GM12872 (cell line): Measurements from ENCODE around the gene MAP7D3.
A peak's percentile ranks its signal among the peaks of the same experiment; 100 is the strongest.

Experiments used
- CTCF ChIP-seq: IDR thresholded peaks from 3 replicates; pipeline ENCODE4 v1.5.1; 2011; ENCODE audit warnings: low read depth, mild to moderate bottlenecking, low read length, moderate library complexity; ENCODE audit not compliant: insufficient read depth

MAP7D3 gene

GRCh38 chrX:136182414-136182813, 68.8 kb downstream of the MAP7D3 start:
- TF ChIP-seq CTCF: no peak

- TF ChIP-seq CTCF: no peak
Observed at GRCh38 chrX:136179133-136179532, 72.1 kb downstream of the MAP7D3 start.

DNA sequence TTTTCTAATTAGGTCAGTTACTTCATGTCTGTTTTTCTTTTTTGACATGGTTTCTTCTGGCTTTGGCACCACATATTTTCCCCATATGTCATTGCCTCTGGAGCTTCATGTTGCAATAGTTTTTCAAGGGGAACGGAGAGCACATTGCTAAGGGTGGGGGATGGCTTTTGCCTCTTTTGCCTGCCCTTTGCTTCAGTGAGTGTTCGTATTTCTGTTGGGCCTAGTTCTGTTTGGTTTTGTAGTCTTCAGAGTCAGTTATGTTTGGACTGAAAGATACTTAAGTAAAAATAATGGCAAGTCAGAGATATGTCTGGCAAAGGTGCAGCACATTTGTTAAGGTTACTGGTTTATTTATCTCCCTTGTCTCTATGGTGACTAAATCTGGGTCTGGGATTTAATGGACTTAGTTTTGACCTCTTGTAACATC, 74.8 kb downstream of the MAP7D3 start:
- TF ChIP-seq CTCF: no peak

GRCh38 chrX:136171420-136171819, 79.8 kb downstream of the MAP7D3 start:
- no peak for TF ChIP-seq CTCF

GRCh38 chrX:136170139-136170800, 80.9 kb downstream of the MAP7D3 start:
- TF ChIP-seq CTCF: no peak

DNA sequence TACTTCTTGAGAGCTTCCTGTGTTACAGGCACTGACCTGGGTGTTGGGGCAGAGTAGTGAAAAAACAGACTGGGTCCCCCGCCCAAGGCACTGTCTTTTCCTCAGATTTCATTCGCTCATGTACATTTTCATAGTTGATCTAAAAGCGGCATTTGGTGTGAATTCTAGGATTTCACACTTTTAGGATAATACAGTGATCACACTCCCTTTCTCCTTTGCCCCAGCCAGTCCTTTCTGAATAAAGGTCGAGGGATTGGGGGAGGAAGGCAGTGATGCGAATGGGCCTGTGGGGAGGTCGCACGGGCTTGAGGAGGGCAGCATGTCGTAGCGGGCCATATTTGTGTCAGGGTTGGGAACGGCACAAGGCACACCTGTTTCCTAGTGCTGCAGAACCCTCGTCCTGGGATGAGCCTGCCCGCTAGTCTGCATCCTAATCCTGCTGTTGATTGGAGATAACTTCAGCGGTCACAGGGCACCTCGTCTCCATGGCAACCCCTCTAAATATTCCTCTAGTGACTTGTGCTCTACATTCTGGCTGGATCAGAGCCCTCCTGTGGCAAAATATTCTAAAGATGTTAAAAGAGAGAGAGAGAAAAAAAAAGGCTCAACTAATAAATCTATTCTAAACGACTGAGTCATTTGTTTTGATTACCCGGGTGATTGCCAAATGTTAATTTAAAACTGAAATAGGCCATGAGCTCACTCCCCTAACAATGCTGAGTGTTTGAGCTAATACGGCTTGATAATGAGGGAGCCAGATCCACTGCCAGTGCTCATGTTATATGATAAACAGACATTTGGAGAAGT, 82.1 kb downstream of the MAP7D3 start:
- TF ChIP-seq CTCF: no peak

DNA sequence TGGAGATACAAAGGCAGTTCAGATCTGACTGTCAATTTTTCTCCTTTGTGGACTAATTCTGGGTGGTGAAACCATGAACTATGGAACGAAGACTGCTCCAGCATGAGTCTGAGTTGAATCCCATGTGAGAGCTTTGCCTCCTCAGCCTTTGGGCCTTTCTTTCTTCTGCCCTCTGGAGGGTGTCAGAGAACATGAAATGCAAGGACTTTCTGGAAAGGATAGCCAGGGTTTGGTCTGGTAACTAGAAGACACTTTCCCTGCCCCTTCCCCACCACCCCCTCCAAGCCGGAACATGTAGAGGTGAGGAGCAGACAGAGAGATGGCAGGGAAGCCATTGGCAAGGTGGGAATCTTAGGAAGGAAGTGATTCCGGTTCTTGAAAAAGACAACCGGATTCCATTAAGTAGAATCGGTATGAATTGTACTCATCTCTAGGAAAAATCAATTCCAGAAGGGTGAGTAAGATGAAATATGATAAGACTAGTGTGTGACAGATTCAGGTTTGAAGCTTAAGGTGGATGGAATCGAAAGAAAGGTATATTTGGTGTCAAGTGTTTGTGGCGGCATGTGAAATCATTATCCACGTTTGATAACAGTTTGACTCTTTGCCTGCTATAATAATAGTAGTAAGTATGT, 84.9 kb downstream of the MAP7D3 start:
- 0 out of 3 replicates have a peak, but pooled peaks have one; percentile 14 for TF ChIP-seq CTCF
